ENCODE results near the gene KRT6A. TPM values are rescaled to one million over a fixed set of nuclear protein-coding genes. Genes with fewer than 3 reads are reported as not detected.
A peak's percentile ranks its signal among the peaks of the same experiment; 100 is the strongest.

KRT6A gene
- total and polyA plus RNA-seq, 2 donors (not counting 1 experiment from before 2014, with no cell fraction given), result 41.1 TPM; not detected in 1

- H4K20me1 ChIP-seq (ENCODE audit: control insufficient read depth, extremely low read depth, insufficient read depth, low read length), result no peaks in the 10 kb centered on the region
These were observed 47.5 kb upstream of the KRT6A start for GRCh38 chr12:52540531-52540930.

GRCh38 chr12:52539821-52540173 is 46.7 kb upstream of the KRT6A start:
- H4K20me1 ChIP-seq (ENCODE audit: control insufficient read depth, extremely low read depth, insufficient read depth, low read length), result no peaks in the 10 kb centered on the region
- no peak overlapping the region for H3K4me2 ChIP-seq (ENCODE audit: extremely low read depth, insufficient read depth, low read length)
- no peaks in the 10 kb centered on the region for H3K79me2 ChIP-seq (ENCODE audit: control insufficient read depth, insufficient read depth, low read length)
- DNase-seq (ENCODE audit: low read depth in 2 of 2), result no peak
- H3K27me3 ChIP-seq (ENCODE audit: control insufficient read depth, insufficient read depth, low read length), result peaks cover 5% of the 10 kb centered on the region
- no peak overlapping the region for H3K4me3 ChIP-seq (replicated peaks in 1 of 4; ENCODE audit: control extremely low read depth in 1 of 4, insufficient read depth in 1 of 4, low read depth in 3 of 4, low read length in 4 of 4)
- H3K9me3 ChIP-seq (ENCODE audit: control insufficient read depth, insufficient read depth, low read depth, low read length), result no peaks in the 10 kb centered on the region
- H3K9ac ChIP-seq (ENCODE audit: insufficient read depth, low read length), result no peak overlapping the region
- TF ChIP-seq EZH2 (IDR thresholded peaks at IDR 0.05; ENCODE audit: low read length, missing control alignments), result no peak
- TF ChIP-seq CTCF (conservative IDR thresholded peaks at IDR 0.05 in 1 of 2, IDR thresholded peaks at IDR 0.05 in 1 of 2; ENCODE audit: low read depth in 1 of 2, low read length in 2 of 2), result no peak
- no peaks in the 10 kb centered on the region for H3K4me1 ChIP-seq (ENCODE audit: control insufficient read depth, extremely low read depth, insufficient read depth, low read length)
- H3K36me3 ChIP-seq (ENCODE audit: control insufficient read depth, insufficient read depth, low read length), result no peaks in the 10 kb centered on the region
- no peak overlapping the region for H3K27ac ChIP-seq (ENCODE audit: insufficient read depth, low read length)
- H2AFZ ChIP-seq (ENCODE audit: low read length), result no peak overlapping the region

More at GRCh38 chr12:52540531-52540930, 47.5 kb upstream of the KRT6A start:
- Histone ChIP-seq H3K4me1 (ENCODE audit: control insufficient read depth, extremely low read depth, insufficient read depth, low read length) (no peaks in the 10 kb centered on the region), H3K4me3 (replicated peaks in 1 of 4; ENCODE audit: control extremely low read depth in 1 of 4, insufficient read depth in 1 of 4, low read depth in 3 of 4, low read length in 4 of 4) (no peak overlapping the region), H3K36me3 (ENCODE audit: control insufficient read depth, insufficient read depth, low read length) (no peaks in the 10 kb centered on the region), H2AFZ (ENCODE audit: low read length) (no peak overlapping the region), H3K9me3 (ENCODE audit: control insufficient read depth, insufficient read depth, low read depth, low read length) (no peaks in the 10 kb centered on the region), H3K79me2 (ENCODE audit: control insufficient read depth, insufficient read depth, low read length) (no peaks in the 10 kb centered on the region), H3K27ac (ENCODE audit: insufficient read depth, low read length) (no peak overlapping the region), H3K9ac (ENCODE audit: insufficient read depth, low read length) (no peak overlapping the region), H3K27me3 (ENCODE audit: control insufficient read depth, insufficient read depth, low read length) (peaks cover 5% of the 10 kb centered on the region), H3K4me2 (ENCODE audit: extremely low read depth, insufficient read depth, low read length) (no peak overlapping the region)
- no peak for DNase-seq (ENCODE audit: low read depth in 2 of 2)
- no peak for TF ChIP-seq CTCF (conservative IDR thresholded peaks at IDR 0.05 in 1 of 2, IDR thresholded peaks at IDR 0.05 in 1 of 2; ENCODE audit: low read depth in 1 of 2, low read length in 2 of 2)
- TF ChIP-seq EZH2 (IDR thresholded peaks at IDR 0.05; ENCODE audit: low read length, missing control alignments), result no peak

GRCh38 chr12:52539083-52539820 is 46.2 kb upstream of the KRT6A start:
- no peak overlapping the region for H3K4me3 ChIP-seq (replicated peaks in 1 of 4; ENCODE audit: control extremely low read depth in 1 of 4, insufficient read depth in 1 of 4, low read depth in 3 of 4, low read length in 4 of 4)

More at GRCh38 chr12:52539083-52539820, 46.2 kb upstream of the KRT6A start:
- Histone ChIP-seq H3K4me1 (ENCODE audit: control insufficient read depth, extremely low read depth, insufficient read depth, low read length) (no peaks in the 10 kb centered on the region), H3K4me2 (ENCODE audit: extremely low read depth, insufficient read depth, low read length) (no peak overlapping the region), H2AFZ (ENCODE audit: low read length) (no peak overlapping the region), H3K9me3 (ENCODE audit: control insufficient read depth, insufficient read depth, low read depth, low read length) (no peaks in the 10 kb centered on the region), H3K36me3 (ENCODE audit: control insufficient read depth, insufficient read depth, low read length) (no peaks in the 10 kb centered on the region), H3K27ac (ENCODE audit: insufficient read depth, low read length) (no peak overlapping the region), H3K27me3 (ENCODE audit: control insufficient read depth, insufficient read depth, low read length) (peaks cover 5% of the 10 kb centered on the region), H3K79me2 (ENCODE audit: control insufficient read depth, insufficient read depth, low read length) (no peaks in the 10 kb centered on the region), H3K9ac (ENCODE audit: insufficient read depth, low read length) (no peak overlapping the region), H4K20me1 (ENCODE audit: control insufficient read depth, extremely low read depth, insufficient read depth, low read length) (no peaks in the 10 kb centered on the region)
- TF ChIP-seq EZH2 (IDR thresholded peaks at IDR 0.05; ENCODE audit: low read length, missing control alignments) (no peak), CTCF (conservative IDR thresholded peaks at IDR 0.05 in 1 of 2, IDR thresholded peaks at IDR 0.05 in 1 of 2; ENCODE audit: low read depth in 1 of 2, low read length in 2 of 2) (no peak)
- peak; percentile 52 to 56 for DNase-seq (ENCODE audit: low read depth in 2 of 2)
